ENCODE data around the gene CCDC40. TPM values are rescaled to one million over a fixed set of nuclear protein-coding genes. Genes with fewer than 3 reads are reported as not detected.

Gene CCDC40
- total and polyA plus RNA-seq, 2 of the 13 experiments (the other 11 are each of a cell fraction or from before 2014, with no cell fraction given), result 4.1 to 5.5 TPM

GRCh38 chr17:80023481-80024205, 12.8 kb upstream of the CCDC40 start (continued):
- TF ChIP-seq, protein P1, sequence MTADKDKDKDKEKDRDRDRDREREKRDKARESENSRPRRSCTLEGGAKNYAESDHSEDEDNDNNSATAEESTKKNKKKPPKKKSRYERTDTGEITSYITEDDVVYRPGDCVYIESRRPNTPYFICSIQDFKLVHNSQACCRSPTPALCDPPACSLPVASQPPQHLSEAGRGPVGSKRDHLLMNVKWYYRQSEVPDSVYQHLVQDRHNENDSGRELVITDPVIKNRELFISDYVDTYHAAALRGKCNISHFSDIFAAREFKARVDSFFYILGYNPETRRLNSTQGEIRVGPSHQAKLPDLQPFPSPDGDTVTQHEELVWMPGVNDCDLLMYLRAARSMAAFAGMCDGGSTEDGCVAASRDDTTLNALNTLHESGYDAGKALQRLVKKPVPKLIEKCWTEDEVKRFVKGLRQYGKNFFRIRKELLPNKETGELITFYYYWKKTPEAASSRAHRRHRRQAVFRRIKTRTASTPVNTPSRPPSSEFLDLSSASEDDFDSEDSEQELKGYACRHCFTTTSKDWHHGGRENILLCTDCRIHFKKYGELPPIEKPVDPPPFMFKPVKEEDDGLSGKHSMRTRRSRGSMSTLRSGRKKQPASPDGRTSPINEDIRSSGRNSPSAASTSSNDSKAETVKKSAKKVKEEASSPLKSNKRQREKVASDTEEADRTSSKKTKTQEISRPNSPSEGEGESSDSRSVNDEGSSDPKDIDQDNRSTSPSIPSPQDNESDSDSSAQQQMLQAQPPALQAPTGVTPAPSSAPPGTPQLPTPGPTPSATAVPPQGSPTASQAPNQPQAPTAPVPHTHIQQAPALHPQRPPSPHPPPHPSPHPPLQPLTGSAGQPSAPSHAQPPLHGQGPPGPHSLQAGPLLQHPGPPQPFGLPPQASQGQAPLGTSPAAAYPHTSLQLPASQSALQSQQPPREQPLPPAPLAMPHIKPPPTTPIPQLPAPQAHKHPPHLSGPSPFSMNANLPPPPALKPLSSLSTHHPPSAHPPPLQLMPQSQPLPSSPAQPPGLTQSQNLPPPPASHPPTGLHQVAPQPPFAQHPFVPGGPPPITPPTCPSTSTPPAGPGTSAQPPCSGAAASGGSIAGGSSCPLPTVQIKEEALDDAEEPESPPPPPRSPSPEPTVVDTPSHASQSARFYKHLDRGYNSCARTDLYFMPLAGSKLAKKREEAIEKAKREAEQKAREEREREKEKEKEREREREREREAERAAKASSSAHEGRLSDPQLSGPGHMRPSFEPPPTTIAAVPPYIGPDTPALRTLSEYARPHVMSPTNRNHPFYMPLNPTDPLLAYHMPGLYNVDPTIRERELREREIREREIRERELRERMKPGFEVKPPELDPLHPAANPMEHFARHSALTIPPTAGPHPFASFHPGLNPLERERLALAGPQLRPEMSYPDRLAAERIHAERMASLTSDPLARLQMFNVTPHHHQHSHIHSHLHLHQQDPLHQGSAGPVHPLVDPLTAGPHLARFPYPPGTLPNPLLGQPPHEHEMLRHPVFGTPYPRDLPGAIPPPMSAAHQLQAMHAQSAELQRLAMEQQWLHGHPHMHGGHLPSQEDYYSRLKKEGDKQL (CRISPR knock-in tag; IDR thresholded peaks at IDR 0.05; ENCODE audit: low read depth), result peak; percentile 51; the same call in 1 of the 2 replicates
- peak; percentile 87 for TF ChIP-seq MYPOP (CRISPR knock-in tag; IDR thresholded peaks at IDR 0.05)
- peak; percentile 78; the same call in 1 of the 2 replicates for TF ChIP-seq ZNF564 (CRISPR knock-in tag; IDR thresholded peaks at IDR 0.05)
- TF ChIP-seq ZNF776 (CRISPR knock-in tag; IDR thresholded peaks at IDR 0.05), result peak; percentile 83; the same call in 1 of the 2 replicates
- peak; percentile 92 for TF ChIP-seq ZBED4 (CRISPR knock-in tag; IDR thresholded peaks at IDR 0.05; ENCODE audit: borderline replicate concordance)
- TF ChIP-seq PPARG (CRISPR knock-in tag; conservative IDR thresholded peaks at IDR 0.05), result peak; percentile 65
- TF ChIP-seq DNMT1 (CRISPR knock-in tag; IDR thresholded peaks at IDR 0.05), result peak; percentile 81; the same call in 1 of the 2 replicates
- TF ChIP-seq, protein P2, sequence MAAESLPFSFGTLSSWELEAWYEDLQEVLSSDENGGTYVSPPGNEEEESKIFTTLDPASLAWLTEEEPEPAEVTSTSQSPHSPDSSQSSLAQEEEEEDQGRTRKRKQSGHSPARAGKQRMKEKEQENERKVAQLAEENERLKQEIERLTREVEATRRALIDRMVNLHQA (CRISPR knock-in tag; IDR thresholded peaks at IDR 0.05), result no peak
- TF ChIP-seq ZNF652 (CRISPR knock-in tag; IDR thresholded peaks at IDR 0.05; ENCODE audit: borderline replicate concordance, low read depth), result peak; percentile 97
- TF ChIP-seq, protein P3, sequence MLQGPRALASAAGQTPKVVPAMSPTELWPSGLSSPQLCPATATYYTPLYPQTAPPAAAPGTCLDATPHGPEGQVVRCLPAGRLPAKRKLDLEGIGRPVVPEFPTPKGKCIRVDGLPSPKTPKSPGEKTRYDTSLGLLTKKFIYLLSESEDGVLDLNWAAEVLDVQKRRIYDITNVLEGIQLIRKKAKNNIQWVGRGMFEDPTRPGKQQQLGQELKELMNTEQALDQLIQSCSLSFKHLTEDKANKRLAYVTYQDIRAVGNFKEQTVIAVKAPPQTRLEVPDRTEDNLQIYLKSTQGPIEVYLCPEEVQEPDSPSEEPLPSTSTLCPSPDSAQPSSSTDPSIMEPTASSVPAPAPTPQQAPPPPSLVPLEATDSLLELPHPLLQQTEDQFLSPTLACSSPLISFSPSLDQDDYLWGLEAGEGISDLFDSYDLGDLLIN (CRISPR knock-in tag; IDR thresholded peaks at IDR 0.05; ENCODE audit: borderline replicate concordance), result no peak
